CD4-positive, alpha-beta T cell treated with Interleukin-6 for 4 hours (primary cell): ENCODE data around the gene DENND10.
"Not testable (repeated sequence)": the region's sequence is repeated elsewhere in the genome, so short reads cannot be mapped to it uniquely, and the experiment has no call there.

Source experiments
- DNase-seq: peaks from one replicate; pipeline ENCODE4 v3.0.0-alpha.2; 2020; ENCODE audit warnings: mixed read lengths

DENND10 gene

DNA sequence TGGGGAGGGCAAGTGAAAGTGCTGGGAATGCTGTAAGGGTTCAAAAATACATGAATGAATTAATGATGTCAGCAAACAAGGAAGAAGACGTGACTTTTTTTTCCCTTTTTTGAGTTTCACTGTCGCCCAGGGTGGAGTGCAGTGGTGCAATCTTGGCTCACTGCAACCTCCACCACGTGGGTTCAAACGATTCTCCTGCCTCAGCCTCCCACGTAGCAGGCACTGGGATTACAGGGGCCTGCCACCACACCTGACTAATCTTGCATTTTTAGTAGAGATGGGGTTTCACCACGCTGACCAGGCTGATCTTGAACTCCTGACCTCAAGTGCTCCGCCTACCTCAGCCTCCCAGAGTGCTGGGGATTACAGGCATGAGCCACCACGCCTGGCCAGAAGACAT lies 30.0 kb downstream of the DENND10 start:
- no peak for DNase-seq

GRCh38 chr10:119135513-119135881 lies 31.6 kb downstream of the DENND10 start:
- no peak for DNase-seq

DNA sequence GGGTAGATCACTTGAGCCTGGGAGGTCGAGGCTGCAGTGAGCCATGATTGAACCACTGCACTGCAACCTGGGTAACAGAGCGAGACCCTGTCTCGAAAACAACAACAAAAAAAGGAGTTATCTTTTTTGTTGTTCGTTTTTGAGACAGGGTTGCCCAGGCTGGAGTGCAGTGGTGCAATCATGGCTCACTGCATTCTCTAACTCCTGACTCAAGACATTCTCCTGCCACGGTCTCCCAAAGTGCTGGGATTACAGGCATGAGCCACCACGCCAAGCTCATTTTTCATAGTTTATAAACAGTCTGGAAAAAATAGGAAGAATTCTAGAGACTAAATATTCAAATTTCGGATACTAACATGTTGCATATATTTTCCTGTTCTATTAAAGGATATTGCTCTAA lies 32.2 kb downstream of the DENND10 start:
- DNase-seq: no peak

GRCh38 chr10:119137878-119138277 lies 34.0 kb downstream of the DENND10 start:
- DNase-seq: not testable (repeated sequence)

GRCh38 chr10:119138346-119139306 lies 34.7 kb downstream of the DENND10 start:
- DNase-seq: no peak

GRCh38 chr10:119139464-119140067 lies 35.7 kb downstream of the DENND10 start:
- peak; percentile 70 for DNase-seq

- no peak for DNase-seq
These were observed 36.8 kb downstream of the DENND10 start for GRCh38 chr10:119140603-119141245.

GRCh38 chr10:119143657-119144056 lies 39.7 kb downstream of the DENND10 start:
- DNase-seq: no peak

- no peak for DNase-seq
These were observed 45.2 kb downstream of the DENND10 start for GRCh38 chr10:119149157-119149556.

DNA sequence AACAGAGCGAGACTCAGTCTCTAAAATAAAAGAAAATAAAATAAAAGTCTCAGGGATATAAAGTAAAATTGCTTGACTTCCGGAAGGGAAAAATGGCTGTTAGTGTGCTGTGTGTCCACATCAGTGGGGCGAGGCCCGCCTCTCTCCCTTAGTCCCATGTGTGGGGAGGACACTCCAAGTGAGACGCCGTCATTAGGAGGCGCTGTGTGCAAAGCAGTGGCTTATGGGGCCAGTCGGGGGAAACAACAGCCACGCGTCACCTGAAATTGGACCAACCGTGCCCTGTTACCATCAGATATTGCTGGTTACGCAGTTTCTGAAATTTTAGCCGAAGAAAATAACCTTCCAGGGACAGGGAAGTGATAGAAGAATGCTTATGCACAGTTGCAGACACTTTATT lies 45.8 kb downstream of the DENND10 start:
- peak; percentile 40 for DNase-seq

- not testable (repeated sequence) for DNase-seq
These were observed 47.7 kb downstream of the DENND10 start for GRCh38 chr10:119151601-119152000.

- no peak for DNase-seq
These were observed 49.1 kb downstream of the DENND10 start for GRCh38 chr10:119153041-119153440.

- no peak for DNase-seq
These were observed 49.7 kb downstream of the DENND10 start for GRCh38 chr10:119153661-119154060.

GRCh38 chr10:119159332-119159731 lies 55.4 kb downstream of the DENND10 start:
- DNase-seq: no peak

- DNase-seq: no peak
These were observed 58.0 kb downstream of the DENND10 start for GRCh38 chr10:119161680-119162451.

- DNase-seq: no peak
These were observed 58.7 kb downstream of the DENND10 start for GRCh38 chr10:119162452-119163092.

DNA sequence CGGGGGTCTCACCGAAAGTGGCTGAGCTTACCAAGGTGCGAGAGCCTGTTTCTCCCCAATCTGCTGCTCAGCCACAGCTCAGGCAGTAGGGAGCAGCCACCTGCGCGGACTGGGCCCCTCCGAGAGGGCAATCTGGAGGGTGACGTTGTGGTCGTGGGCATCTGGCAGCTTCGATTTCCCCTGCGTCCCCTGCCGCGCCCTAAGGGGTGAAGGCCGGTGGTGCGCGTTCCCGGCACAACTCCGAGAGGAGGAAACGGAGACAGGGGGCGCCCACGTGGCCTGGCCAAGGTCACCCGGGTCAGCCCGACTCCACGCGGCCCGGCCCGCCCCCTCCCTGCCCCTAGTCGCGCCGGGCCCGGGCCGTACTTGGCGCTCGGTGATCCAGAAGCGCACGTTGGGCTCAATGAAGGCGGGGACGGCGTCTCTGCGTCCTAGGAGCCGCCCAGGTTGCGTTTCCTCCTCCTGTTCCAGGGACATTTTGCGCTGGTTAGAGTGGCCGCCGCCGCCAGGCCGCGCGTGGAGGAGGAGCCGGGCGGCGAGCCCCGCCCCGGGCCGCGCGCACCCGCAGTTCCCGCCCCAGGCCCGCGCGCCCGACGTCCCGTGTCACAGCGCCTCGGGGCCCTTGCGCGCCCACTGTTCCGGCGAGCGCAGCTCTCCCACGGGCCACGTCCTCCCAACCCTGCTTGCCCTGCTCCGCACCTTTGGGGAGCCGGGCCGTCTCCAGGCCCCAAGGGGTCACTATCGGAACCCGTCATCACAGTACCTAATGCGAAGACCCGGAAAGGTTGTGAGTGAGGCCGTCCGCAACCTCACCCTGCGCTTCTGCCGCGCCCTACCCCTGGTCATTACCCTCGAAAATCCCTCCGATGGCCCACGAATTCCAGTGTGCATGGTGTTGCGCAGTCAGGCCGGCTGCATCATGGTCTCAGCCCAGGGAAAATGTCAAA lies 61.5 kb downstream of the DENND10 start, which contains the start of gene SFXN4:
Gene SFXN4 (minus strand): TSS at position 544 of the 947 bp plus-strand sequence. CDS start 67 bp downstream, at position 477.
- peak; percentile 83 for DNase-seq

GRCh38 chr10:119166118-119166500 lies 62.2 kb downstream of the DENND10 start:
- DNase-seq: no peak

DNA sequence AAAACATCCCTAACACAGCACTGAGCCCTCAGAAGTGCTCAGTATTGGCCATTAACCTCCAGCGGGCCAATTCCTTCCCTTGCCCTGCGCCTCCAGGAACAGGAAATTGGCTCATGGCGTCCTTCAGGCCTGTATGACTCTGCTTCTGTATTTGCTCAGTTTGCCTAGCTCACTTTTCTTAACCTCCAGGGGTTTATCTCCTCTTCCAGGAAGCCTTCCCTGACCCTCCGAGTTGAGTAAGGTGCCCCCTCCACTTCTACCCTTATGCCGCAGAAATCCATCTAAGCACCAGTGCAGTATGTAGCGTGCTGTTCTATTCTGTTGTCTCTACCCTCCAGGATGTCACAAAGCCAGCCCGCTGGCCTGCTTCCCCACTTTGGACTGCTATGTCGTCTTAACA lies 62.7 kb downstream of the DENND10 start:
- DNase-seq: no peak

GRCh38 chr10:119167041-119167440 lies 63.1 kb downstream of the DENND10 start:
- no peak for DNase-seq

GRCh38 chr10:119174109-119174508 lies 70.2 kb downstream of the DENND10 start:
- DNase-seq: no peak
